H9 (cell line): ENCODE data around the gene ICAM4. TPM values are rescaled to one million over a fixed set of nuclear protein-coding genes. Genes with fewer than 3 reads are reported as not detected.

Experiments used
- DNase-seq: peaks from one replicate; pipeline ENCODE4 v3.0.0-alpha.2; 2017
- H2AFZ ChIP-seq: one replicate; pipeline ENCODE4 v1.6.1; 2013; ENCODE audit warnings: mild to moderate bottlenecking, low read length, control low read depth, moderate library complexity
- H2AK5ac ChIP-seq: 2 replicates; pipeline ENCODE4 v1.6.1; 2013; ENCODE audit warnings: low read length, control low read depth, mixed read lengths; ENCODE audit not compliant: insufficient read length
- H2BK120ac ChIP-seq: one replicate; pipeline ENCODE4 v1.6.1; 2013; ENCODE audit warnings: low read depth, mild to moderate bottlenecking, low read length, control low read depth, inconsistent platforms; ENCODE audit not compliant: poor library complexity, severe bottlenecking
- H2BK12ac ChIP-seq: 2 replicates; pipeline ENCODE4 v1.6.1; 2013; ENCODE audit warnings: low read length, control low read depth, mixed read lengths, low read depth; ENCODE audit not compliant: insufficient read length
- H2BK15ac ChIP-seq: 2 replicates; pipeline ENCODE4 v1.6.1; 2013; ENCODE audit warnings: low read depth, low read length, control low read depth
- H2BK20ac ChIP-seq: one replicate; pipeline ENCODE4 v1.6.1; 2013; ENCODE audit warnings: low read depth, mild to moderate bottlenecking, low read length, control low read depth, inconsistent platforms; ENCODE audit not compliant: poor library complexity, severe bottlenecking
- H2BK5ac ChIP-seq: 2 replicates; pipeline ENCODE4 v1.6.1; 2013; ENCODE audit warnings: low read length, control low read depth, mixed read lengths; ENCODE audit not compliant: insufficient read length
- H3K14ac ChIP-seq: 2 replicates; pipeline ENCODE4 v1.6.1; 2013; ENCODE audit warnings: low read length, control low read depth; ENCODE audit not compliant: insufficient read depth
- H3K18ac ChIP-seq: 2 replicates; pipeline ENCODE4 v1.6.1; 2013; ENCODE audit warnings: low read depth, mild to moderate bottlenecking, mixed read lengths, low read length, control low read depth; ENCODE audit not compliant: insufficient read length
- H3K23ac ChIP-seq: 2 replicates; pipeline ENCODE4 v1.6.1; 2013; ENCODE audit warnings: low read length, control low read depth, mixed read lengths, low read depth; ENCODE audit not compliant: insufficient read length
- H3K23me2 ChIP-seq: 2 replicates; pipeline ENCODE4 v1.6.1; 2013; ENCODE audit warnings: low read depth, mild to moderate bottlenecking, mixed read lengths, low read length, control low read depth; ENCODE audit not compliant: insufficient read length, poor library complexity, severe bottlenecking
- H3K27ac ChIP-seq: 2 replicates; pipeline ENCODE4 v1.5.1; 2013; ENCODE audit warnings: low read length, control low read depth, mixed read lengths, low read depth; ENCODE audit not compliant: insufficient read length
- H3K27me3 ChIP-seq: 2 replicates; pipeline ENCODE4 v1.6.1; 2013; ENCODE audit warnings: low read length, control low read depth, inconsistent platforms; ENCODE audit not compliant: insufficient read depth
- H3K4ac ChIP-seq: 2 replicates; pipeline ENCODE4 v1.6.1; 2013; ENCODE audit warnings: low read depth, mild to moderate bottlenecking, control low read depth, inconsistent platforms, low read length, moderate library complexity
- H3K4me1 ChIP-seq: 2 replicates; pipeline ENCODE4 v1.6.1; 2013; ENCODE audit warnings: low read length, control low read depth, inconsistent platforms; ENCODE audit not compliant: insufficient read depth
- H3K4me2 ChIP-seq: 2 replicates; pipeline ENCODE4 v1.6.1; 2013; ENCODE audit warnings: low read length, control low read depth, mixed read lengths; ENCODE audit not compliant: insufficient read length, insufficient read depth
- H3K56ac ChIP-seq: 2 replicates; pipeline ENCODE4 v1.6.1; 2013; ENCODE audit warnings: low read depth, mild to moderate bottlenecking, mixed read lengths, low read length, control low read depth; ENCODE audit not compliant: insufficient read length
- H3K79me1 ChIP-seq: 2 replicates; pipeline ENCODE4 v1.6.1; 2013; ENCODE audit warnings: low read depth, mild to moderate bottlenecking, moderate library complexity, low read length, control low read depth, inconsistent platforms; ENCODE audit not compliant: insufficient read depth, poor library complexity, severe bottlenecking
- H3K79me2 ChIP-seq: 2 replicates; pipeline ENCODE4 v1.6.1; 2013; ENCODE audit warnings: low read length, control low read depth, inconsistent platforms; ENCODE audit not compliant: insufficient read depth
- H3K9ac ChIP-seq: 2 replicates; pipeline ENCODE4 v1.6.1; 2013; ENCODE audit warnings: low read length, control low read depth, mixed read lengths; ENCODE audit not compliant: insufficient read length; ENCODE audit errors: extremely low read depth
- H3K9me3 ChIP-seq: one replicate; pipeline ENCODE4 v1.6.1; 2013; ENCODE audit warnings: low read depth, low read length, inconsistent platforms; ENCODE audit not compliant: control insufficient read depth
- H3T11ph ChIP-seq: one replicate; pipeline ENCODE4 v1.6.1; 2013; ENCODE audit warnings: mild to moderate bottlenecking, low read length, control low read depth, inconsistent platforms
- H4K20me1 ChIP-seq: one replicate; pipeline ENCODE4 v1.6.1; 2013; ENCODE audit not compliant: control insufficient read depth, insufficient read length, insufficient read depth
- H4K5ac ChIP-seq: 2 replicates; pipeline ENCODE4 v1.6.1; 2013; ENCODE audit warnings: low read depth, mild to moderate bottlenecking, mixed read lengths, low read length, control low read depth; ENCODE audit not compliant: insufficient read length
- H4K8ac ChIP-seq: replicated peaks from 2 replicates; pipeline ENCODE4 v1.6.1; 2013; ENCODE audit warnings: low read length, control low read depth, mixed read lengths, low read depth; ENCODE audit not compliant: insufficient read length
- H4K91ac ChIP-seq: 2 replicates; pipeline ENCODE4 v1.6.1; 2013; ENCODE audit warnings: low read depth, mild to moderate bottlenecking, moderate library complexity, mixed read lengths, low read length, control low read depth; ENCODE audit not compliant: insufficient read length
- H3K27ac Mint-ChIP-seq, 3 experiments: 2 replicates in 2 of 3; 3 replicates in 1 of 3; pipeline ENCODE4 v1.8.0; 2020 to 2021; ENCODE audit warnings: mixed read lengths in 3 of 3, mild to moderate bottlenecking in 1 of 3, moderate library complexity in 1 of 3
- H3K27me3 Mint-ChIP-seq: 2 replicates; pipeline ENCODE4 v1.8.0; 2021; ENCODE audit warnings: low read depth, mild to moderate bottlenecking, moderate library complexity, mixed read lengths
- H3K36me3 Mint-ChIP-seq, 3 experiments: 2 replicates in 2 of 3; 3 replicates in 1 of 3; pipeline ENCODE4 v1.8.0; 2020 to 2021; ENCODE audit warnings: low read depth in 3 of 3, mixed read lengths in 3 of 3; ENCODE audit not compliant: insufficient read depth in 1 of 3
- H3K4me1 Mint-ChIP-seq, 2 experiments: 2 replicates each; pipeline ENCODE4 v1.8.0; 2020; ENCODE audit warnings: mixed read lengths in 2 of 2
- H3K4me3 Mint-ChIP-seq, 2 experiments: 2 replicates in 1 of 2; 3 replicates in 1 of 2; pipeline ENCODE4 v1.8.0; 2020 to 2021; ENCODE audit warnings: mild to moderate bottlenecking in 2 of 2, mixed read lengths in 2 of 2, moderate library complexity in 1 of 2
- H3K9me3 Mint-ChIP-seq, 2 experiments: 2 replicates in 1 of 2; 3 replicates in 1 of 2; pipeline ENCODE4 v1.8.0; 2020; ENCODE audit warnings: mild to moderate bottlenecking in 2 of 2, mixed read lengths in 2 of 2, moderate library complexity in 1 of 2
- WGBS: extraction: QIAGEN DNeasy Blood & Tissue Kit; methylation state at CpG from one replicate; pipeline ENCODE4 v1.1.7; 2013; ENCODE audit warnings: missing lambda C conversion rate, low lambda C conversion rate, mixed read lengths; ENCODE audit not compliant: insufficient read length; ENCODE audit errors: extremely low coverage; 5-methylcytosine and 5-hydroxymethylcytosine counted together
- total RNA-seq: library from RNA; stranded (reverse); gene quantifications from 2 replicates; pipeline ENCODE4 v1.2.1, GENCODE V29; 2021
- TF ChIP-seq, protein P1 (sequence below): fragments of 200-600 bp; sonication (generic); conservative IDR thresholded peaks from 3 replicates; pipeline ENCODE4 v1.8.0; 2021; ENCODE audit warnings: antibody characterized with exemption, mild to moderate bottlenecking

Gene ICAM4
- total RNA-seq, 1 experiment from 2014 or later: 1.1 TPM

DNA sequence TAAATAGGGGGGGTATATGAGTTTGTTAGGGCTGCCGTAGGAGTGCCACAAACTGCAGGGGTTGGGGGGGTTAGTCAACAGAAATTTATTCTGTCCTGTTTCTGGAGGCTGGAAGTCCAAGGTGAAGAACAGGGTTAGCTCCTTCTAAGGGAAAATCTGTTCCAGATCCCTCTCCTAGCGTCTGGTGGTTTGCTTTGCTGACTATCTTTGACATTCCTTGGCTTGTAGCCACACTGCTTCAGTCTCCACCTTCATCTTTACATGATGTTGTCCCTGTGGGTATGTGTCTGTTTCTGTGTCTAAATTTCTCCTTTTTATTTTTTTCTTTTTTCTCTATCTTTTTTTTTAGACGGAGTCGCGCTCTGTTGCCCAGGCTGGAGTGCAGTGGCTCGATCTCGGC lies 24.0 kb upstream of the ICAM4 start:
- H3K4me3 Mint-ChIP-seq: no peak overlapping the region
- H3K79me2 ChIP-seq: no peaks in the 10 kb centered on the region
- no peak overlapping the region for H2BK20ac ChIP-seq
- H4K8ac ChIP-seq: no peak overlapping the region
- no peak overlapping the region for H3K23ac ChIP-seq
- H4K5ac ChIP-seq: no peak overlapping the region
- 0 out of 4 replicates have a peak, but pooled peaks cover 0 to 2% of the 10 kb centered on the region in 2 experiments for H3K4me1 Mint-ChIP-seq
- H3K79me1 ChIP-seq: no peaks in the 10 kb centered on the region
- no peaks in the 10 kb centered on the region; a peak in 1 of 5 replicates for H3K9me3 Mint-ChIP-seq
- no peaks in the 10 kb centered on the region for H3K23me2 ChIP-seq
- H2AK5ac ChIP-seq: no peak overlapping the region
- no peak for DNase-seq
- no peak overlapping the region for H3K27ac ChIP-seq
- no peak overlapping the region for H3K9ac ChIP-seq
- H3K9me3 ChIP-seq: no peaks in the 10 kb centered on the region
- H3K4me1 ChIP-seq: no peaks in the 10 kb centered on the region; the same call in 1 of the 2 replicates
- H3K4ac ChIP-seq: no peak overlapping the region
- no peak overlapping the region for H4K91ac ChIP-seq
- no peak overlapping the region for H3T11ph ChIP-seq
- H4K20me1 ChIP-seq: no peaks in the 10 kb centered on the region
- no peak overlapping the region for H3K4me2 ChIP-seq
- H2BK12ac ChIP-seq: no peak overlapping the region
- peaks cover 3 to 17% (median 11%) of the 10 kb centered on the region in 3 experiments; a peak in 5 of 7 replicates for H3K36me3 Mint-ChIP-seq
- TF ChIP-seq, protein P1, sequence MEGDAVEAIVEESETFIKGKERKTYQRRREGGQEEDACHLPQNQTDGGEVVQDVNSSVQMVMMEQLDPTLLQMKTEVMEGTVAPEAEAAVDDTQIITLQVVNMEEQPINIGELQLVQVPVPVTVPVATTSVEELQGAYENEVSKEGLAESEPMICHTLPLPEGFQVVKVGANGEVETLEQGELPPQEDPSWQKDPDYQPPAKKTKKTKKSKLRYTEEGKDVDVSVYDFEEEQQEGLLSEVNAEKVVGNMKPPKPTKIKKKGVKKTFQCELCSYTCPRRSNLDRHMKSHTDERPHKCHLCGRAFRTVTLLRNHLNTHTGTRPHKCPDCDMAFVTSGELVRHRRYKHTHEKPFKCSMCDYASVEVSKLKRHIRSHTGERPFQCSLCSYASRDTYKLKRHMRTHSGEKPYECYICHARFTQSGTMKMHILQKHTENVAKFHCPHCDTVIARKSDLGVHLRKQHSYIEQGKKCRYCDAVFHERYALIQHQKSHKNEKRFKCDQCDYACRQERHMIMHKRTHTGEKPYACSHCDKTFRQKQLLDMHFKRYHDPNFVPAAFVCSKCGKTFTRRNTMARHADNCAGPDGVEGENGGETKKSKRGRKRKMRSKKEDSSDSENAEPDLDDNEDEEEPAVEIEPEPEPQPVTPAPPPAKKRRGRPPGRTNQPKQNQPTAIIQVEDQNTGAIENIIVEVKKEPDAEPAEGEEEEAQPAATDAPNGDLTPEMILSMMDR: no peak
- no peak overlapping the region for H3K27ac Mint-ChIP-seq
- no peak overlapping the region for H3K56ac ChIP-seq
- no peak overlapping the region for H2BK120ac ChIP-seq
- H2BK5ac ChIP-seq: no peak overlapping the region
- H3K27me3 Mint-ChIP-seq: peaks cover 8% of the 10 kb centered on the region
- no peak overlapping the region for H2AFZ ChIP-seq
- no peak overlapping the region for H3K18ac ChIP-seq
- WGBS: no CpG with 5 or more reads among the region's 7 CpGs
- no peak overlapping the region for H3K14ac ChIP-seq
- no peak overlapping the region for H2BK15ac ChIP-seq
- no peaks in the 10 kb centered on the region for H3K27me3 ChIP-seq
